ENCODE results near the gene GTF2E1.
"Not testable (repeated sequence)": the region's sequence is repeated elsewhere in the genome, so short reads cannot be mapped to it uniquely, and the experiment has no call there.

Gene GTF2E1

DNA sequence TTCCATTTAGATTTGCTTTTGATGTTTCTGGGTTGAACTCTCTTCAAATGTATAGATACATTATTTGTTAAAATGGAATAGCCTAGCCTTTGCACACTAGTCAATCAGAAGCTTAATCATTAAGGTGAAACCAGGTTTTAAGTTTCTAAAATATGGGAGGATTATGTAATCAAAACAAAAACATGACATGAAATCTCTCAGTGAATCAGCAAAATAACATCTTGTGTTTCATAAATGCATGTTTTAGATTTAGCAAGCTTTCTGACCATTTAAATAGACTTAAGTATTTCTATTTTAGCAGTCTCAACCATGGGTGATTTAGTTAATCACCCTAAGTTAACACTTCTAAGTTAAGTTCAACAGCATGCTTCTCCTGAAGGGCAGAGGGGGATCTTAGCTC lies 11.3 kb downstream of the GTF2E1 start:
- DNase-seq (ENCODE audit: low read depth in 1 of 2, low spot score in 1 of 2): no peak

- DNase-seq (ENCODE audit: low read depth in 1 of 2, low spot score in 1 of 2): no peak
Observed at GRCh38 chr3:120756061-120756460, 13.5 kb downstream of the GTF2E1 start.

DNA sequence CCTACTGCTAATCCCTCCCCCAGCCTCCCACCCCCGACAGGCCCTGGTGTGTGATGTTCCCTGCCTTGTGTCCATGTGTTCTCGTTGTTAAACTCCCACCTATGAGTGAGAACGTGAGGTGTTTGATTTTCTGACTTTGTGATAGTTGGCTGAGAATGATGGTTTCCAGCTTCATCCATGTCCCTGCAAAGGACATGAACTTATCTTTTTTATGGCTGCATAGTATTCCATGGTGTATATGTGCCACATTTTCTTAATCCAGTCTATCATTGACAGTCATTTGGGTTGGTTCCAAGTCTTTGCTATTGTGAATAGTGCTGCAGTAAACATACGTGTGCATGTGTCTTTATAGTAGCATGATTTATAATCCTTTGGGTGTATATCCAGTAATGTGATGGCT lies 16.0 kb downstream of the GTF2E1 start:
- DNase-seq (ENCODE audit: low read depth in 1 of 2, low spot score in 1 of 2): not testable (repeated sequence)

DNA sequence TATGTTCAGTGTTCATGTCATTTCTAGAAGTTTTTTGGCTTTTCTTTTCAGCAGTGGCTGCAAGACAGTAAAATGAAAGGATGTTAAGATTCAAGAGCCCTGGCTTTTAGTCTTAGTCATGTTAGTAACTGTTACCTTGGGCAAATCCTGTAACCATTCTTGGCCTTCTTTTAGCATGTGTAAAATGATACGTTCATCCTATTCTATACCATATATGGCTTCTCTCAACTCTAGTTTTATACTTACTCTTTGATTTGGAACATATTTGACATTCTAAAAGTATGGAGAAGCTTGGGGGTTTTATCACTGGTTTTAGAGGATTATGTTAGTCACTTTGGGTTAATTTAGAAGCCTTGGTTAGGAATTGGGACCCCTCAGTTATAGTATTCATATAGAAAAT lies 20.1 kb downstream of the GTF2E1 start:
- no peak for DNase-seq (ENCODE audit: low read depth in 1 of 2, low spot score in 1 of 2)

GRCh38 chr3:120763601-120764000 lies 21.1 kb downstream of the GTF2E1 start:
- DNase-seq (ENCODE audit: low read depth in 1 of 2, low spot score in 1 of 2): no peak

GRCh38 chr3:120764206-120764605 lies 21.7 kb downstream of the GTF2E1 start:
- no peak for DNase-seq (ENCODE audit: low read depth in 1 of 2, low spot score in 1 of 2)

- no peak for DNase-seq (ENCODE audit: low read depth in 1 of 2, low spot score in 1 of 2)
Observed at GRCh38 chr3:120765830-120766493, 23.4 kb downstream of the GTF2E1 start.

- DNase-seq (ENCODE audit: low read depth in 1 of 2, low spot score in 1 of 2): no peak
Observed at GRCh38 chr3:120766576-120766975, 24.0 kb downstream of the GTF2E1 start.

GRCh38 chr3:120767106-120767505 lies 24.6 kb downstream of the GTF2E1 start:
- no peak for DNase-seq (ENCODE audit: low read depth in 1 of 2, low spot score in 1 of 2)

DNA sequence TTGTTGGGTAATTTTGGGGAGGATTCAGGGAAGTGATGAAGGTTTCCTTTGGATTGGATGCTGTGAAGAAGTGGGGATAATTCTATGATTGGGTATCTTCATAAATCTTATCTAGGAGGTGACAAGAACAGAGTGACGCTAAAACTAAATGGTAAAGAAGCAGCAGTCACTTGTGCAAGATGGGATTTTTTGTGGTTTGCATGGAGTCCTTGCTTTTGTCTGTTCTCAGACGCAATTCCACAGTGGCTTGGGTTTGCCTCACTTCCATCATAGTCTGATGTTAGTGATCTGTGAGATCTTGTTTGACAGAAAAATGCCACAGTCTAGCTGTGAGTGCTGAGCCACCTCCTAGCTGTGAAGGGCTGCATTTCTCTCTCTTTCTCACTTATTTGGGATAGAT lies 26.9 kb downstream of the GTF2E1 start:
- no peak for DNase-seq (ENCODE audit: low read depth in 1 of 2, low spot score in 1 of 2)

DNA sequence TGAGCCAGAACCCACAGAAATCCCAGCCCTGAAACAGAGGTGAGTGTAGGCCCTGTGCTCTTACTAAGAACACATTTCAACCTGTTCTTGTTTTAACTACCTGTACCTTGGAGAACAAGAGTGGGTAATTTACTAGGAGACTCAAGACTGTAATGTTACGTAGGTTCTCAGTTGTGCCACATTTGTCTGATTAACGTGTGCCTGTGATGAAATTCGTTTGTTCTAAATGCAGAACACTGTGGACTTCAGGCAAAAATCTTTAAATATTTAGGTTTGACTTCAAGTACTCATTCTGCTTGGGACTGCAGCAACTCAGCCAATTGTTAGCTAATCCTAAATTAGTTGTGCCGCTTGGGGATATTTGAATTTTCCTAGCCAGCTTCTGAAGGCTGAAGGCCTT lies 28.3 kb downstream of the GTF2E1 start:
- DNase-seq (ENCODE audit: low read depth in 1 of 2, low spot score in 1 of 2): no peak

DNA sequence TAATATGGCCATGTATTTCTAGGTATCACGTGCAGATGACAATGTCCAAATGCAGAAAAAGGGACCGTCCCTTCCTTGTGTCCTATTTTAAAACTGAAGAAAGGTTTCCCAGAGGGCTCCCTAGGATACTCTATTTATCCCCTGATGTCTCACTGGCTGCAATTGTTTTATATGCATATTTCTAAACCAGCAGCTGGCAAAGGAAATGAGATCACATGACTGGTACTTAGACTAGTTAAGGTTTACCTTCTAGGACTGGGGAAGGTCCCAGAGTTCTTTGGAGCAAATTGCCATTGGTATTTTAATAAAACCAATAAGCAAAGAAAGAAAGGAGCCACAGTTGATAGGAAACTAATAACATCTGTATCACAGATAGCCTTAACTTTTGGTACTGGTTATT lies 29.5 kb downstream of the GTF2E1 start:
- DNase-seq (ENCODE audit: low read depth in 1 of 2, low spot score in 1 of 2): no peak

- DNase-seq (ENCODE audit: low read depth in 1 of 2, low spot score in 1 of 2): no peak
Observed at GRCh38 chr3:120773932-120774331, 31.4 kb downstream of the GTF2E1 start.

DNA sequence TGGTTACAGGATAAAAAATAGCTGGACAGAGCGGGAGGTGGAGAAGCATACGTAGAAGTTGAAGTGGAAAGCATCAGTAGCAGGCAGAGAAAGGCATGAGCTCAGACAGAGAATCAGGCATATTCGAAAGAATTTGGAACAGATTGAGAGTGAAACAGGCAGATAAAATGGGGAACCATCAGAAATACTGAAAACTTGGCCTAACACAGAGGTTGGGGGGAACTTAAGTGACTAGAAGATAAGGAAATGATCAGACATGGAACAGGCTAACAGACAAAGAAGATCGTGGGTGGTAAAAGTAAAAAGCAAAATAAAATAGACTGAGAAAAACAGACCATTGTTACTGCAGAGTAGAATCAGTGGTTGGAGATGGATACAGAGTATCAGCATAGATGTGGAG lies 32.9 kb downstream of the GTF2E1 start:
- DNase-seq (ENCODE audit: low read depth in 1 of 2, low spot score in 1 of 2): no peak

- DNase-seq (ENCODE audit: low read depth in 1 of 2, low spot score in 1 of 2): no peak
Observed at GRCh38 chr3:120778776-120779175, 36.2 kb downstream of the GTF2E1 start.

- no peak for DNase-seq (ENCODE audit: low read depth in 1 of 2, low spot score in 1 of 2)
Observed at GRCh38 chr3:120780977-120781376, 38.4 kb downstream of the GTF2E1 start.

- not testable (repeated sequence) for DNase-seq (ENCODE audit: low read depth in 1 of 2, low spot score in 1 of 2)
Observed at GRCh38 chr3:120785832-120786231, 43.3 kb downstream of the GTF2E1 start.

DNA sequence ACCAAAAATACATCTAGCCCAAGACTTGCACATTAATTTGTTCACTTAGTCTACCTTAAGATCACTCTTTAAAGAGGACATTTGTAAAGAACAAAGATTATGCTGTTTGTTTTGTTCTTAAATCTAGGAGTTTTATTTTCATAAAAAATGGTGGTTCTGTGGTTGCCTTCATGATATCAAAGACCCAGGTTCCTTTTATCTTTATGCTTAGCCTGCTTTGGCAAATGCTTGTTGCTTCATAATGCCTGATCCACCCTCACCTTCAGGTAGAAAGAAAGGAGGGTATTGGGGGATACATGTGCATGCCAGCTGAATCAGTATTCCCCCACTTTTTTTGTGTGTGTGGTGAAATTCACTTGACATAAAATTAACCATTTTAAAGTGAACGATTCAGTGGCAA lies 48.5 kb downstream of the GTF2E1 start:
- no peak for DNase-seq (ENCODE audit: low read depth in 1 of 2, low spot score in 1 of 2)

DNA sequence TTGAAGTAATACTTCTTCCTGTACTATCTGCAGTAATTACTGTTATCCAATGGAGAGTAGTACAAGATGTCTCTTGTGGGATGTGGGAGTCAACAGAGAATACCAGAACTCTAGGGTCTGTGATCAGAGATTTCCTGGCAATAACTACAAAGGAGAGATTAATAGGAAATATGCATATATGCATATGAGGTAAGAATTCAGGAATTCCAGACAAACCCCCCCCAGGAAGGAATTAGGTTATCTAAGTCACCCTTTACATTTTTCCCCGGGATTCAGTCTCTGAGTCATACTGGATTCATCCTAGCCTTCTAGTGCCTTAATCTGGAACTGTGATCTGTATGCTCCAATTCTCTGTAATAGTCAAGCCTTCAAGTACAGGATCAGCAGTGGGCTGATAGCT lies 49.4 kb downstream of the GTF2E1 start:
- DNase-seq (ENCODE audit: low read depth in 1 of 2, low spot score in 1 of 2): no peak

DNA sequence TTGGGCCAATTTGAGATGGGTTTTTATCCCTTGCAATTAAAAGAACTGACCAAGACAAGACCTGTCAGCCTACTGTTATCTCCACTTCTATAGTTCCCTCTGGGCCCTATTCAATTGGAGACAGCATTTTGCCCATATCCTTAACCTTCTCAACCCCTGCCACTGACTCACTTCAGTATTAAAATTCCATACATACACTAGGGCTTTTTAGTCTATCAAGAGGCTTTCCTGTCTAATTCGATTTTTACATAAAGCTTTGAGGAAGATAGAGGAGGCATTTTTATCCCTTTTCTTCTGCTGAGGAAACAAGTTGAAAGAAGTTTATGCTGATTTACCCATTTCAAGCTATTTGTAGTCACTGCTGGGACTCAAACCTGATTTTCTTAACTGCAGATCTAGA lies 51.1 kb downstream of the GTF2E1 start:
- no peak for DNase-seq (ENCODE audit: low read depth in 1 of 2, low spot score in 1 of 2)

DNA sequence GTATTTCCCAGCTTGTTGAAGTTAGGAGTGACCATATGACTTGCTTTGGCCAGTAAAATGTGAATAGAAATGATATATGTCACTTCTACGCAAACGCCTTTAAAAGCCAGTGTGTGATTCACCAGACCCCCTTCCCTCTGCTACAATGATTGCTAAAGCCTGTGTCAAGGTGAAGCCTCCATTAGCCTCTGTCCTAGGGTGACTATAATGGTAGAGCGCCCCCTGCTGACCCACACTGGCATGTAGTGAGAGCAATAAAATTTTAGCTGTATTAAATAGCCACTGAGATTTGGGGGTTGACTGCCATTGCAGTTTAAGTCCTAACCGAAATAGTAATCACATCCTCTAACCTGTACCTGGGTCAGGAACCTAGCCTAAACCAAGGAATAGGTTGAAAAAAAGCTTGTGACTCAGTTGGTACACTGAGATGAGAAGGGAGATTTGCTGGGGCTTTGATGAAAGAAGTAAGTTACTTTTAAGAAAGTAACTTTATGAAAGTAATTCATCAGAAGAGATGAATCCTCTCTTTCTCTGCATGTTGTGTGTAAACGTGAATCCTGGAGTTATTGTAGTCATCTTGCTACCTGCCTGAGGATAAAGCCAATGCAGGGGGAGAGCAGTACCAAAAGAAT lies 52.6 kb downstream of the GTF2E1 start:
- peak; percentile 62 to 73 for DNase-seq (ENCODE audit: low read depth in 1 of 2, low spot score in 1 of 2)

GRCh38 chr3:120795959-120796358 lies 53.4 kb downstream of the GTF2E1 start:
- no peak for DNase-seq (ENCODE audit: low read depth in 1 of 2, low spot score in 1 of 2)

- DNase-seq (ENCODE audit: low read depth in 1 of 2, low spot score in 1 of 2): no peak
Observed at GRCh38 chr3:120796976-120797375, 54.4 kb downstream of the GTF2E1 start.
